DMS153 (cell line): ENCODE data around the gene TSPAN10.
"Not testable (repeated sequence)": the region's sequence is repeated elsewhere in the genome, so short reads cannot be mapped to it uniquely, and the experiment has no call there.

Source experiments
- DNase-seq: peaks from one replicate; lab custom pipeline; 2025; lab: John Stamatoyannopoulos, UW

Gene TSPAN10

GRCh38 chr17:81636505-81637288 is at the start of gene TSPAN10, which contains the start of gene NPLOC4:
Gene TSPAN10, plus strand, starts transcription at chr17:81637196. Its CDS starts 5,217 bp downstream, at chr17:81642413.
Gene NPLOC4, minus strand, starts transcription at chr17:81637112. Its CDS starts 182 bp downstream, at chr17:81636930.
- DNase-seq = peak; percentile 28

GRCh38 chr17:81589612-81590011 is 47.4 kb upstream of the TSPAN10 start:
- no peak for DNase-seq

- no peak for DNase-seq
Observed at GRCh38 chr17:81590121-81590520, 46.9 kb upstream of the TSPAN10 start.

GRCh38 chr17:81591971-81592370 is 45.0 kb upstream of the TSPAN10 start:
- DNase-seq = no peak

DNA sequence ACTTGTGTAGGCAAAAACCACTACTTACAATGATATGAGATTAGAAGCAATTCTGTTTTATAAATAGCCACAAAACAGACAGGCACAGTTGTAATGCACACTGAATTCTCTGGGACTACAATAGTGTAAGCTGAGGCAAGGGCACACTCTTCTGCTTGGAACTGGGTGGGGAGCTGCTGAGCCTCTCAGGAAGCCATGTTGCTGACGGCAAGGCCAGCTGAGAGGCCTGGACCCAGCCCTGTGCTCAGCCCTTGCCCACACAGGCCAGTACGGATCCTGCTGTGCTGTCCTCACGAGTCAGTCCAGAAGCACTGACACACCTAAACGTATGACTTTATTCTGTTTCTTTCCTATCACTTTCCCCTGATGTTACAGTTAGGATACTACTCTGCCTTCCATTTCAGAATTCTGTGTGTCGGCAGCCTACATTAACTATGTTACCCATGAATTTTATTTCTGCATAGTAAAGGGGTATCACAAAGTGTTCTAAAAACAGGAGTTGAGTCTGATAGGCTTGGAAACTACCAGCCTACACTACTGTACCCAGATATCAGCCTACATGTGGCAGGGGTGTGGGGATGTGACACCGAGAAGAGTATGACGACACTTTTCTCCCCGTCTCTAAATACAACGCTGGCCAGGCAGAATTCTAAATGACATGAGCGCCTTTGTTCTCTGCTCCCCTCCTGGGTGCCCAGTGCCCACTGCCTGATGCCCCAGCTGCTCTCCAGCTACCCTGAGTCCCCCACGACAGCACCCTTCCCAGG is 43.7 kb upstream of the TSPAN10 start:
- no peak for DNase-seq

DNA sequence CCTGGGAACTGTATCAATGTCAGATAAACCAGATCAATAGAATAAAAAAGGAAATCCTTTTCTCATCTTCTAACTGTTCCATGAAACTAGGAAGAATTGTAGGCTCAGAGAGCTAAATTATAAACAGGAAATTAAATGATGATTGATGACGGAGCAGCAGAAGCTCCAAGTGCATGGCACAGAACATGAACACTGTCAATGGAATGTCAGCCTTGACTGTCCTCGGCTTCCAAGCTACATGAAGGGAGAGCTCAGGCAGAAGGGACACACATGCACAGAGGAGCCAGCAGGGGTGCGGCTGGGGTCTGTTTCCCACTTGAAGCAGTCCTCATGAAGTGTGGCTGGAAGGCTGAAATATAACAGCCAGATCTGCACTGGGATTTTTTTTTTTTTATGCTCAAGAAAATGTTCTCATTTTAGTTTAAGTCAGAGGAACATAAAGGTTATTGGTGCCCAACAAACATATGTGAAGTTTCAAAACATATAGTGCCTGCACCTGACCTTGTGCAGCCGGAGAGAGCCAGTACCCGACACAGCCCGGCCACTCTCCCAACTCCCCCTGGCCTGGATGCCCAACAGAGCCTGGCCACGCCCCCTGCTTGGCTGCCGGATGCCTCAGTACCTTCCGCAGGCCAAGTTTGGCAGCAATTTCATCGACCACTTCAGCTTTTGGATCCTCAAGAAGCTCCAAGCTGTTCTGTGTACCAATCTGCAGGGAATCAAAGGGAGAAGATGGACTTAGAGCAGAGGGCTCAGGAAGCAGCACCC is 37.1 kb upstream of the TSPAN10 start:
- no peak for DNase-seq

- peak; percentile 13 for DNase-seq
Observed at GRCh38 chr17:81601525-81602120, 35.4 kb upstream of the TSPAN10 start.

DNA sequence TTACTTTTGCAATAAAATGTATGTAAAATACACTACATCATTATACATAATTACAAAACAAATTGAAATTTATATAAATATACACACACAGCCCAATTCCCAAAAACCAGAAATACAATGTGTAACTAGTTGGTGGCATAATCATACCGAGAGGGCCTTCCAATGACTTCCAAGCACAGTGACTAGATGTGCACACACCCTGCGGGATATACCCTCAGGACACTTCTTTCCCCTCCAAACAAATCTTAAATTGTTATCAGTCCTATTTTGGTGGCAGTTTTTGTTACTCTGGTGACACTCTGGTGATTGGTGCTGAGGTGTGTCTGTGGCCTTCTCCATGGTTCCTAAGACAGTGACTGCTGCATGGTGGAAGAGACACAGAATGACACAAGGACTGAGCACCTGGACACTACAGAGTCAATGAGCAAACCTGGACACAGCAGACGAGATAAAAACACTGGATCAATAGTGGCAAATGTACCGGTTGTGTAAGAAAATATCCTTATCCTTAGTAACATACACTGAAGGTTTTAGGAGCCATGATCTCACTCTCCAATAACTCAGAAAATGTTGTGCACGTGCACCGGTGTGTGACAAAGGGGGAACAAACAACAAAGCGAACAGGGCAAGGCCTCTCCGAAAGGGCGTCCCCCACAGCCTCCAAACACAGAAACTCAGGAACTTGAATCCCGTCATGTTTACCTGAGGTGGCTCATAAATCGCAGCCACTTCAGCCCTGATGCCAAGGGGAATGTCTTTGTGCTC is 33.0 kb upstream of the TSPAN10 start:
- no peak for DNase-seq

DNA sequence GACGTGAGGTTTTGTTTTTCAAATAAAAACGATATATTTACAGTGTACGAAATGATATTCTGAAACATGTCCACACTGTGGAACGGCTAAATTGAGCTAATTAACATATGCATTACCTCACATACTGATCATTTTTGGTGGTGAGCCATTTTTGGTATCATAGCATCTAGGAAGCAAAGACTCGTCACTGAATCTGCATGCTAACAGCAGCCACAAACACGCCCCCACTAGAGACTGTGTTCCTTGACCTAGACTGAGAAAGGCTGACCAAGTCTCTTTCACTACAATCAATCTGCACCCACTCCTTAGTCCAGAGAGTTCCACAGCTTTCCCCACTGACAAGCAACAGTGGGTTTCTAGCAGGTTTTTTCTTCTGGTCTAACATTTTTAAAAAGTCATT is 29.6 kb upstream of the TSPAN10 start:
- DNase-seq = no peak

GRCh38 chr17:81608082-81608481 is 28.9 kb upstream of the TSPAN10 start:
- no peak for DNase-seq

DNA sequence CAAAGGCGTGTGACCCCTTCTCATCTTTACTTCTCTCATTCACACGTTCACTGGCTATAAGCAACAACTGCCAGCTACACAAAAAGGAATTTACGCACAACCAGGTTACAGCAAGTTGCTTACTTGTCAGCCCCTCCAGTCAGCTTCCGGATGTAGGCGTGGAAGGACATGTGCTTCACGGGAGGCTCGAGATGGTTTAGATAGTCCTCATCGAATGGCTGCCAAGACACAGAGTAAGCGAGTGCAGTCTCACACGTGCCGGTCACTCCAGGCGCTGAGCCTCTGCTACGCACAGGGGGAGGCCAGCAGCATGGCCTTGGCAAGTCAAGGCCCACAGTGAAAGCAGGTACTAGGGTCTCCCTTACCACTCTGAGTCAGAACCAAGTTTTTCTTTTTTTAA is 28.4 kb upstream of the TSPAN10 start:
- DNase-seq = no peak

GRCh38 chr17:81609541-81610311 is 27.3 kb upstream of the TSPAN10 start:
- no peak for DNase-seq

DNA sequence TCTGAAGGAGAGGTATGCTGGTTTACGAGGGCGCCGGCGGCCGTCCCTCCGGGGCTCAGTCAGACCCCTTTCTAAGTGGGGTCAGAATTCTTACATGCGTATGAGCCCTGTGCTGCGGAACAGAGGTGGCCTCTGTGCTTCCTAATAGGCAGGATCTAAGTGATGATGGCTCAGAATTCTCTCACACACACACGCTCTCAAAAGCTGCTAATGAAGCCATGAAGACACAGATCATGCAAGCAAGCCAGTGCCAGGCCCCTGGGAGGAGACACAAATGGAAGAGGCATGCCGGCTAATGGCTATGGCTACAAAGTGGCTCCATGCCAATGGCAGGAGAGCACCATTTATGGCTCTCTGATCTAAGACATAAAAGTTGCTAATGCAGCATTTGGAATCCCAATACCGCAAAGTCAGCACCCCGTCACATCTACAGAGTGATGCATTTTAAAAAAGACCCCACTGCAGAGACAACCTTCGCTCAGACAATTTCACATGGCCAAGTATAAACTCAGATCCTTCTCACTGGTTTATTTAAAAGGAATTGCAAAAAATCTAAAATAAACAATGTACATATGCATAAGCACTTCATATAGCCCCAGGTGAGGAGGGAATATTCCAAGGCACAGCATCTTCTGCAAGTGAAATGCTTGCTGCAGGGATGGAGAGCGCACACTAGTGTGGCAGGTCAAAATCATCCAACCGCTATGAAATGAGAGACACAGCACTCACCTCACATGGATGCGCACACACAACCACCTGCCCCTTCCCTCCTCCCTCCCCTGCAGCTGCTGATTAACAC is 24.6 kb upstream of the TSPAN10 start:
- DNase-seq = no peak

DNA sequence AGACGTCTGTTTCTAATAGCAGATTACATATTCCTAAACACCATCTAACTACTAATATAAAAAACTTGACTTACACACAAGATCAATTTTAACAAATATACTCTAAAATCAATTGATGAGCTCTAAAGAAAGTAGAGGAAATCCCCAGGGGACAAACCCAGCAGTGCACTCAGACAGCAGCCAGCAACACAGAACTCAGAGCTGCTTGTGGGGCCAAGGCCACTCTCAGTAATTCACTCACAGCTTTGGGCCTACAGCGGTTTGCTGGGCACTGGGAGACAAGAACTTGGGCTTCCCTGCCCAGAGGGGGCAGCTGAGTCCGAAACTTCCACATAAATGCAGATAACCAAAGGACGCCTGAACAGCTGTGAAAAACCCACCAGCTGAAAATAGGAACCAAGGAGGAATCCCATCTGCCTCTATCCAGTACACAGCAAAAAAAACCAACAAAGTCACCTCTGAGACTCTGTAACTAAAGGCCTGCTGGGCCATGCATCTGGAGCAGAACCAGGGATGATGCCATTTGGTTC is 21.5 kb upstream of the TSPAN10 start:
- no peak for DNase-seq

DNA sequence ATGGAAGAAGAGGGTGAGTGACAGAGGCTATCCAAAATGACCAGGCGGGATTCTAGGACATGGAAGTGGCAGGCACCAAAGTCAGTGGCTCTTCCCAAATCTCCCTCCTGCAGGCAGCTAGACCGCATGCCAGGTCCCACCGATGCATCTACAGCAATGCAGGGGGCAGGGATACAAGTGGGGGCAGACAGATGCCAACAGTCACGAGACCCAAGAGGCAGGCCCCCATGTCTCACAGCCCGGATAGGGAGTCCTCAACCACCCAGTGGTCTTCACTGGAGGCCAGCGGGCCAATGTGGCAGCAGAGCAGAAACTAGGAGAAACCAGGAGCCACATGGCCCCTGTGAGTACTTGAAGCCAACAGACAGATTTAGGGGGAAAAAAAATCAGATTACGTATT is 20.1 kb upstream of the TSPAN10 start:
- DNase-seq = no peak

DNA sequence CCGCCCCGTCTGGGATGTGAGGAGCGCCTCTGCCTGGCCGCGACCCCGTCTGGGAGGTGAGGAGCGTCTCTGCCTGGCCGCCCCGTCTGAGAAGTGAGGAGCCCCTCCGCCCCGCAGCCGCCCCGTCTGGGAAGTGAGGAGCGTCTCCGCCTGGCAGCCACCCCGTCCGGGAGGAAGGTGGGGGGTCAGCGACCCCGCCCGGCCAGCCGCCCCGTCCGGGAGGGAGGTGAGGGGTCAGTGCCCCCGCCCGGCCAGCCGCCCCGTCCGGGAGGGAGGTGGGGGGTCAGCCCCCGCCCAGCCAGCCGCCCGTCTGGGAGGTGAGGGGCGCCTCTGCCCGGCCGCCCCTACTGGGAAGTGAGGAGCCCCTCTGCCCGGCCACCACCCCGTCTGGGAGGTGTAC is 18.7 kb upstream of the TSPAN10 start:
- not testable (repeated sequence) for DNase-seq

DNA sequence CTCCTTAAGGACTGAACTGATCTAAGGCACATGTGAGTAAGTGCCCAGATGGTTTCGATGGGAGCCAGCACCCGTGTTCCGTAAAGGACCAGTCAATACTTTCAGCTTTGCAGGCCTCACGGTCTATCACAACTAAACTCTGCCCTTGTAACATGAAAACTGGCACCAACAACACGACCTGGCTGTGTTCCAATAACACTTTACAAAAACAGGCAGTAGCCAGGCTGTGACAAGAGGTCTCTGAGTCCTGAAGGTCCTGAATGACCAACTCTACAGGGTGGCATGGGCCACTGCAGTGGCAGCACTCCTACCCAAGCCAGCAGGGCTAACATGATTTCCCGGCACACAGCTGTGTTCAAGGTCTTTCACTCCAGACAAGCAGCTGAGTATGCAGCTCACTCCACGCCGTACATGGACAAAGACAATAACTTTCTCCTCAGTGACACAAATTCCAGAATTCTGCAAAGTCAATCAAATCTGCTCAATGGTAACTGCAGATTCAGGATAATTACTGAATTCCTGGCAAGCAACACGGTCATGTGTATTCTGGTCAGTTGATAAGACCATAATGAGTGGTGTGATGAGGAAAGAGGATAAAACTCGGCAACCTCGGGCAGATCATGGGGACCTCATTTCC is 15.4 kb upstream of the TSPAN10 start:
- DNase-seq = no peak

- no peak for DNase-seq
Observed at GRCh38 chr17:81630274-81630673, 6.7 kb upstream of the TSPAN10 start.

- no peak for DNase-seq
Observed at GRCh38 chr17:81631482-81631881, 5.5 kb upstream of the TSPAN10 start.
